ENCODE results near the gene RXRA.

Gene RXRA

GRCh38 chr9:134336924-134337323 lies 10.7 kb downstream of the RXRA start:
- ChIA-PET CTCF (no interaction called here), POLR2A (no interaction called here)
- H3K4me3 ChIP-seq (ENCODE audit: low read depth, low read length): no peak overlapping the region
- no peak for TF ChIP-seq CTCF (IDR thresholded peaks at IDR 0.05; ENCODE audit: insufficient read depth, low read length, missing control alignments)
- DNase-seq (ENCODE audit: low read depth, low spot score): no peak

GRCh38 chr9:134337469-134337868 lies 11.2 kb downstream of the RXRA start:
- TF ChIP-seq CTCF (IDR thresholded peaks at IDR 0.05; ENCODE audit: insufficient read depth, low read length, missing control alignments): no peak
- no peak overlapping the region for H3K4me3 ChIP-seq (ENCODE audit: low read depth, low read length)
- POLR2A ChIA-PET: no interaction called here
- no peak for DNase-seq (ENCODE audit: low read depth, low spot score)
- CTCF ChIA-PET: no interaction called here

- H3K4me3 ChIP-seq (ENCODE audit: low read depth, low read length): no peak overlapping the region
- ChIA-PET CTCF (no interaction called here), POLR2A (no interaction called here)
- DNase-seq (ENCODE audit: low read depth, low spot score): no peak
- TF ChIP-seq CTCF (IDR thresholded peaks at IDR 0.05; ENCODE audit: insufficient read depth, low read length, missing control alignments): no peak
These were observed 12.3 kb downstream of the RXRA start for GRCh38 chr9:134338394-134339182.

GRCh38 chr9:134339183-134339806 lies 13.0 kb downstream of the RXRA start:
- no peak for DNase-seq (ENCODE audit: low read depth, low spot score)
- TF ChIP-seq CTCF (IDR thresholded peaks at IDR 0.05; ENCODE audit: insufficient read depth, low read length, missing control alignments): no peak
- ChIA-PET POLR2A (no interaction called here), CTCF (no interaction called here)
- no peak overlapping the region for H3K4me3 ChIP-seq (ENCODE audit: low read depth, low read length)

- POLR2A ChIA-PET: interaction anchor here (0.5 kb wide), 1 partner anchor 416 kb away, joined by 3 read pairs; no protein-coding TSS in a partner anchor
- H3K4me3 ChIP-seq (ENCODE audit: low read depth, low read length): no peak overlapping the region
- CTCF ChIA-PET: no interaction called here
- TF ChIP-seq CTCF (IDR thresholded peaks at IDR 0.05; ENCODE audit: insufficient read depth, low read length, missing control alignments): no peak
- DNase-seq (ENCODE audit: low read depth, low spot score): no peak
These were observed 14.4 kb downstream of the RXRA start for GRCh38 chr9:134340475-134341160.

- CTCF ChIA-PET: no interaction called here
- H3K4me3 ChIP-seq (ENCODE audit: low read depth, low read length): no peak overlapping the region
- POLR2A ChIA-PET: interaction anchor here (0.5 kb wide), 1 partner anchor 415 kb away, joined by 3 read pairs; no protein-coding TSS in a partner anchor
- DNase-seq (ENCODE audit: low read depth, low spot score): no peak
- no peak for TF ChIP-seq CTCF (IDR thresholded peaks at IDR 0.05; ENCODE audit: insufficient read depth, low read length, missing control alignments)
These were observed 15.1 kb downstream of the RXRA start for GRCh38 chr9:134341306-134341705.
